Esophagus muscularis mucosa (tissue), 4 donors: ENCODE measurements around the gene UMOD. TPM values are rescaled to one million over a fixed set of nuclear protein-coding genes. Genes with fewer than 3 reads are reported as not detected.

Experiments
- DNase-seq: peaks from one replicate; pipeline ENCODE4 v3.0.0-alpha.2; 2017; ENCODE audit errors: extremely low spot score
- H3K27ac ChIP-seq, 4 donors: fragments of 200-600 bp; sonication (generic); replicated peaks in 1 of 4; 1 replicate in 3 of 4; 2 replicates in 1 of 4; pipeline ENCODE4 v1.5.1; 2016 to 2019; ENCODE audit warnings: mild to moderate bottlenecking in 1 of 4
- H3K27me3 ChIP-seq, 4 donors: fragments of 200-600 bp; sonication (generic); one replicate each; pipeline versions ENCODE4 v1.5.1 to v1.6.0; 2016 to 2019
- H3K36me3 ChIP-seq, 4 donors: fragments of 200-600 bp; sonication (generic); one replicate each; pipeline ENCODE4 v1.5.1; 2016 to 2019
- H3K4me1 ChIP-seq, 4 donors: fragments of 200-600 bp; sonication (generic); one replicate each; pipeline ENCODE4 v1.5.1; 2016 to 2019
- H3K4me3 ChIP-seq, 4 donors: fragments of 200-600 bp; sonication (generic); 1 replicate in 2 of 4; 2 replicates in 2 of 4; pipeline ENCODE4 v1.5.1; 2016 to 2019; ENCODE audit warnings: mild to moderate bottlenecking in 4 of 4, moderate library complexity in 1 of 4
- H3K9me3 ChIP-seq, 4 donors: fragments of 200-600 bp; sonication (generic); 1 replicate in 3 of 4; 2 replicates in 1 of 4; pipeline ENCODE4 v1.5.1; 2016 to 2019
- CTCF ChIP-seq, 3 experiments: fragments of 200-600 bp in 2 of 3; fragments of 450-650 bp in 1 of 3; sonication (generic) in 2 of 3; IDR thresholded peaks; one replicate each; pipeline ENCODE4 v1.5.1; 2017 to 2019; ENCODE audit warnings: antibody characterized with exemption in 3 of 3, mild to moderate bottlenecking in 2 of 3, moderate library complexity in 1 of 3
- EP300 ChIP-seq: sonication (generic); formaldehyde crosslinking; IDR thresholded peaks from one replicate; pipeline ENCODE4 v1.6.1; 2017; ENCODE audit warnings: antibody characterized with exemption
- POLR2A ChIP-seq: fragments of 450-650 bp; IDR thresholded peaks from one replicate; pipeline ENCODE4 v1.6.1; 2017; ENCODE audit warnings: antibody characterized with exemption, moderate library complexity, mild to moderate bottlenecking, low read depth
- POLR2AphosphoS5 ChIP-seq, 2 donors: sonication (generic); formaldehyde crosslinking; IDR thresholded peaks; one replicate each; pipeline ENCODE4 v1.6.1; 2017; ENCODE audit warnings: antibody characterized with exemption in 2 of 2
- WGBS: methylation state at CpG from one replicate; pipeline ENCODE4 v1.1.5; 2018; 5-methylcytosine and 5-hydroxymethylcytosine counted together
- intact Hi-C: fragments of 100-400 bp; cut with DNase I; formaldehyde crosslinking; loops from one replicate; pipeline ENCODE4 v1.15.1; 2023
- total RNA-seq, 4 donors: library from RNA; depleted of rRNA; stranded (reverse); fragments of >200 nt; gene quantifications; one replicate each; pipeline versions ENCODE4 v1.1.0 to v1.2.1, GENCODE V29; 2016

The UMOD gene
- total RNA-seq, 4 donors from 2014 or later = not detected

- H3K36me3 ChIP-seq = no peaks in the 10 kb centered on the region
- no peaks in the 10 kb centered on the region for H3K4me1 ChIP-seq
- no peak for DNase-seq
- H3K9me3 ChIP-seq = no peaks in the 10 kb centered on the region
- intact Hi-C loops = no loop called here
- peaks cover 0 to 27% (median 0%) of the 10 kb centered on the region in 4 donors for H3K27me3 ChIP-seq
- TF ChIP-seq POLR2A (no peak), CTCF (IDR thresholded peaks at IDR 0.05) (no peak), EP300 (no peak), POLR2AphosphoS5 (IDR thresholded peaks at IDR 0.05) (no peak)
- no peak overlapping the region for H3K27ac ChIP-seq
- WGBS = 56% methylated on average over 5 of the region's 5 CpGs
- no peak overlapping the region for H3K4me3 ChIP-seq
Observed at GRCh38 chr16:20302389-20302788, 50.1 kb downstream of the UMOD start.

GRCh38 chr16:20301840-20302239 is 50.7 kb downstream of the UMOD start:
- peaks cover 0 to 22% (median 0%) of the 10 kb centered on the region in 4 donors for H3K27me3 ChIP-seq
- H3K4me1 ChIP-seq = no peaks in the 10 kb centered on the region
- H3K9me3 ChIP-seq = no peaks in the 10 kb centered on the region
- intact Hi-C loops = no loop called here
- 72% methylated on average over 5 of the region's 5 CpGs for WGBS
- no peak overlapping the region for H3K27ac ChIP-seq
- TF ChIP-seq POLR2AphosphoS5 (IDR thresholded peaks at IDR 0.05) = no peak
- TF ChIP-seq CTCF (IDR thresholded peaks at IDR 0.05) = no peak
- TF ChIP-seq EP300 = no peak
- TF ChIP-seq POLR2A = no peak
- H3K4me3 ChIP-seq = no peak overlapping the region
- no peak for DNase-seq
- H3K36me3 ChIP-seq = no peaks in the 10 kb centered on the region

- intact Hi-C loops = no loop called here
- DNase-seq = no peak
- Histone ChIP-seq H3K27ac (no peak overlapping the region), H3K4me1 (no peaks in the 10 kb centered on the region), H3K27me3 (peaks cover 0 to 22% (median 0%) of the 10 kb centered on the region in 4 donors), H3K36me3 (no peaks in the 10 kb centered on the region), H3K4me3 (no peak overlapping the region), H3K9me3 (no peaks in the 10 kb centered on the region)
- WGBS = 30% methylated on average over 15 of the region's 16 CpGs
- TF ChIP-seq EP300 = no peak
- no peak for TF ChIP-seq POLR2A
- TF ChIP-seq POLR2AphosphoS5 (IDR thresholded peaks at IDR 0.05) = no peak
- peak; percentile 27 to 60 (median 32) for TF ChIP-seq CTCF (IDR thresholded peaks at IDR 0.05)
Observed at GRCh38 chr16:20300312-20301097, 52.0 kb downstream of the UMOD start.

GRCh38 chr16:20298452-20298851 is 54.1 kb downstream of the UMOD start:
- Histone ChIP-seq H3K27ac (no peak overlapping the region), H3K4me1 (no peaks in the 10 kb centered on the region), H3K27me3 (peaks cover 0 to 22% (median 0%) of the 10 kb centered on the region in 4 donors), H3K36me3 (no peaks in the 10 kb centered on the region), H3K4me3 (no peak overlapping the region), H3K9me3 (no peaks in the 10 kb centered on the region)
- TF ChIP-seq POLR2AphosphoS5 (IDR thresholded peaks at IDR 0.05) = no peak
- TF ChIP-seq CTCF (IDR thresholded peaks at IDR 0.05) = no peak
- no peak for TF ChIP-seq POLR2A
- no peak for TF ChIP-seq EP300
- intact Hi-C loops = loop anchor here (5.0 kb wide), 1 partner anchor 391 kb away; no protein-coding TSS in a partner anchor
- DNase-seq = no peak
- WGBS = 78% methylated on average over 5 of the region's 5 CpGs
